SHP77 treated with DMSO at 0.1 percent for 48 hours (cell line): Measurements from ENCODE around the gene BRAT1.

Source experiments
- DNase-seq: peaks from one replicate; lab custom pipeline; 2025; lab: John Stamatoyannopoulos, UW

The BRAT1 gene

GRCh38 chr7:2495418-2496299 is 59.7 kb downstream of the BRAT1 start:
- DNase-seq, result no peak

GRCh38 chr7:2494191-2495130 is 60.9 kb downstream of the BRAT1 start:
- no peak for DNase-seq

- DNase-seq, result no peak
Observed at GRCh38 chr7:2493205-2494164, 61.8 kb downstream of the BRAT1 start.

- no peak for DNase-seq
Observed at GRCh38 chr7:2492038-2492437, 63.3 kb downstream of the BRAT1 start.

- DNase-seq, result no peak
Observed at GRCh38 chr7:2490181-2490651, 65.1 kb downstream of the BRAT1 start.

GRCh38 chr7:2488681-2489080 is 66.6 kb downstream of the BRAT1 start:
- no peak for DNase-seq

GRCh38 chr7:2488272-2488645 is 67.1 kb downstream of the BRAT1 start:
- DNase-seq, result no peak
